Left colon (tissue), 2 donors: ENCODE measurements around the gene CD300LG. TPM values are rescaled to one million over a fixed set of nuclear protein-coding genes. Genes with fewer than 3 reads are reported as not detected.
"Not testable (repeated sequence)": the region's sequence is repeated elsewhere in the genome, so short reads cannot be mapped to it uniquely, and the experiment has no call there.

Experiments used
- ATAC-seq: fragments of 200-7000 bp; cut with Tn5 transposase; one replicate; pipeline ENCODE4 v1.9.1; 2020; ENCODE audit warnings: mild to moderate bottlenecking, moderate library complexity
- DNase-seq, 2 donors: peaks; one replicate each; pipeline ENCODE4 v3.0.0-alpha.2; 2020
- intact Hi-C, 2 donors: fragments of 100-400 bp; cut with DNase I in 1 of 2; cut with micrococcal nuclease in 1 of 2; formaldehyde crosslinking; loops; one replicate each; pipeline versions ENCODE4 v1.11.2 to v1.14.0; 2022; cut with DNase I, micrococcal nuclease
- total RNA-seq, 2 donors: library from RNA; stranded (reverse); fragmentation: NEBNext Ultra II Directional; extraction: Animal tissue kit (Norgen Biotek cat#: 25700); gene quantifications; one replicate each; pipeline ENCODE4 v1.2.1, GENCODE V29; 2021
- donor health status: DM: no; HTN: no; CAD: no.
- donor health status: DM: yes; HTN: yes; CAD: no.

Gene CD300LG
- total RNA-seq, 2 donors from 2014 or later: 0.27 to 0.87 TPM

GRCh38 chr17:43845766-43846165, 1.2 kb upstream of the CD300LG start:
- DNase-seq: no peak
- no peak for ATAC-seq
- intact Hi-C loops: loop anchor here in 1 of 2 donors (10.0 kb wide), 1 partner anchor 151 kb away; no protein-coding TSS in a partner anchor

DNA sequence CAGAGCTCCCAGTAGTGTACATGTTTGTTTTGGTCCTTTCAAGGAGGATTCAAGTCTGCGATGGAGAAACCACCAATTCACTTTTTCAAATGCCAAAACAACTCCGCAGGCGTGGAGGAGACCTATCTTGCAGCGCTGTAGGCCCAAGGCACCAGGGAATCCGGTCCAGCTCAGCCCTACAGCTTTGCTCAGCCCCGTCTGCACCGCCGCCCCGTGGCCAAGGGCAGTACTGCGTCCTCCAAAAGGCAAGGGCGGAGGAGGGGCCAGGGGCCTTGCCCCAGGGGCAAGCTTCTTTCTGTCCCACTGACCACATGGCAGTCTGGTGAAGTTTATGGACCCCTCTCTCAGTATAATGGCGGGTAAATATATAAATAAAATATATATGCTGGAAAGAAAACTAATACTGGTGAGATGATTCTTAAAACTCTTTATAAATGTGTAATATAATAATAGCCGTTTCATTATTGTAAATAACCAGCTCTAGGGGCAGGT, 709 bp upstream of the CD300LG start:
- intact Hi-C loops: loop anchor here in 1 of 2 donors (10.0 kb wide), 1 partner anchor 151 kb away; no protein-coding TSS in a partner anchor
- ATAC-seq: peak; percentile 99

DNA sequence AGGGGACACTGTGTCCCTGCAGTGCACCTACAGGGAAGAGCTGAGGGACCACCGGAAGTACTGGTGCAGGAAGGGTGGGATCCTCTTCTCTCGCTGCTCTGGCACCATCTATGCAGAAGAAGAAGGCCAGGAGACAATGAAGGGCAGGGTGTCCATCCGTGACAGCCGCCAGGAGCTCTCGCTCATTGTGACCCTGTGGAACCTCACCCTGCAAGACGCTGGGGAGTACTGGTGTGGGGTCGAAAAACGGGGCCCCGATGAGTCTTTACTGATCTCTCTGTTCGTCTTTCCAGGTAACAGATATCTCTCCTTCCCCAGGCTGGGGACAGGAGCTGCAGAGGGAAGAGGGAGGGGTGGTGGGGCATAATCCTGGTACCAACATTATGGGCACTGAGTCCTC, 1.6 kb downstream of the CD300LG start:
- intact Hi-C loops: loop anchor here in 1 of 2 donors (10.0 kb wide), 1 partner anchor 154 kb away; no protein-coding TSS in a partner anchor
- DNase-seq (no peak), ATAC-seq (no peak)

More for the DNA sequence above, 709 bp upstream of the CD300LG start:
- DNase-seq: peak; percentile 68 to 86

GRCh38 chr17:43849116-43849515, 2.1 kb downstream of the CD300LG start:
- DNase-seq (no peak), ATAC-seq (no peak)
- intact Hi-C loops: loop anchor here in 1 of 2 donors (10.0 kb wide), 1 partner anchor 154 kb away; no protein-coding TSS in a partner anchor

DNA sequence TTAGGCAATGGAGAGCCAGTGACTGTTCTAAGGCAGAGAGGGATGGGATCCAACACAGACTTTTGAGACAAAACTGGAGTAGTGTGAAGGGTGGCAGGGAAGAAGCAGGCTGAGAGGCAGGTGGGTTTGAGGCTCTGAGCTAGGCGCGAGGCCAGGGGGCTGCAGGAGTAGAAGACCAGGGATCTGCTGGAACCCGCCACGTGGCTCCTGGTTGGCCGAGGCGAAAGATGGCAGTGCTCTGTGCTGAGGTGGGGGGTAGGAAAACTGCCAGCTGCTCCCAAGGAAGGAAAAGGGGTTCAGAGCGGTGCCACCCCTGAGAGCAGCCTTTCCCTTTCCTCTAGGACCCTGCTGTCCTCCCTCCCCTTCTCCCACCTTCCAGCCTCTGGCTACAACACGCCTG, 5.6 kb downstream of the CD300LG start:
- DNase-seq: no peak
- intact Hi-C loops: no loop called here

DNA sequence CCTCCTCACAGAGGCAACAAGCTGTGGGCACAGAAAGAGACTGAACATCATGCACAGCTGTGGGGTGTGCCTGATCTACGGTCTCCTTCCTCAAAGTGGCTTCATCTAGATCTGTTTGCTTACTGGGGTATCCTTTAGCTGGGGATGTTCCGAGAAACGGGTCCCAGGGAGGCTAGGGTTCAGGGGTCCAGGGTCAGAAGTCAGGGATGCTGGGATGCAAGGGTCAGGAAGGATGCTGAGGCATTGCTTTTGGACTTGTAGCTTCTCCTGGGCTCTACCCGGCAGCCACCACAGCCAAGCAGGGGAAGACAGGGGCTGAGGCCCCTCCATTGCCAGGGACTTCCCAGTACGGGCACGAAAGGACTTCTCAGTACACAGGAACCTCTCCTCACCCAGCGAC, 6.6 kb downstream of the CD300LG start:
- ATAC-seq: no peak
- intact Hi-C loops: no loop called here
- no peak for DNase-seq

More for the DNA sequence above, 5.6 kb downstream of the CD300LG start:
- ATAC-seq: no peak

DNA sequence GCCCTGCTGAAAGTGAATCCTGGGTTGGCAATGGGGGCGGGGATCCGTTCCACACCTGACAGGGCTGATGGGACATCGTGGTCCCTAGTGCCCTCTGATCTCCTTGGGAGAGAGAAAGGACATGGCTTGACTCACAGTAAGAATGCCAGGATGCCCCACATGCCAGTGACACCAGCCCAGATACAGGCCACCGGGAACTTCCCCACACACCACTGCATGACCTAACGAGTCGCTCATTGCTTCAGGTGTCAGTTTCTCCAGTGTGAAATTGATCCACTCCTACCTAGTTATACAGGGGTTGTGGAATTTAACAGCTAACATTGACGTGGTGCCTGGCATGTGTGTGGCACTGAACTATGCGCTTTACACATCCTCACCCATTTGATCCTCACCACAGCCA, 7.5 kb downstream of the CD300LG start:
- ATAC-seq: no peak
- no peak for DNase-seq
- intact Hi-C loops: no loop called here

- intact Hi-C loops: no loop called here
- DNase-seq: no peak
- ATAC-seq: no peak
Measured at GRCh38 chr17:43855061-43855460, 8.1 kb downstream of the CD300LG start.

- DNase-seq (no peak), ATAC-seq (no peak)
- intact Hi-C loops: no loop called here
Measured at GRCh38 chr17:43856141-43856540, 9.2 kb downstream of the CD300LG start.

- DNase-seq: no peak
- intact Hi-C loops: no loop called here
- no peak for ATAC-seq
Measured at GRCh38 chr17:43857141-43857540, 10.2 kb downstream of the CD300LG start.

- ATAC-seq (no peak), DNase-seq (no peak)
- intact Hi-C loops: no loop called here
Measured at GRCh38 chr17:43857957-43858600, 11.1 kb downstream of the CD300LG start.

DNA sequence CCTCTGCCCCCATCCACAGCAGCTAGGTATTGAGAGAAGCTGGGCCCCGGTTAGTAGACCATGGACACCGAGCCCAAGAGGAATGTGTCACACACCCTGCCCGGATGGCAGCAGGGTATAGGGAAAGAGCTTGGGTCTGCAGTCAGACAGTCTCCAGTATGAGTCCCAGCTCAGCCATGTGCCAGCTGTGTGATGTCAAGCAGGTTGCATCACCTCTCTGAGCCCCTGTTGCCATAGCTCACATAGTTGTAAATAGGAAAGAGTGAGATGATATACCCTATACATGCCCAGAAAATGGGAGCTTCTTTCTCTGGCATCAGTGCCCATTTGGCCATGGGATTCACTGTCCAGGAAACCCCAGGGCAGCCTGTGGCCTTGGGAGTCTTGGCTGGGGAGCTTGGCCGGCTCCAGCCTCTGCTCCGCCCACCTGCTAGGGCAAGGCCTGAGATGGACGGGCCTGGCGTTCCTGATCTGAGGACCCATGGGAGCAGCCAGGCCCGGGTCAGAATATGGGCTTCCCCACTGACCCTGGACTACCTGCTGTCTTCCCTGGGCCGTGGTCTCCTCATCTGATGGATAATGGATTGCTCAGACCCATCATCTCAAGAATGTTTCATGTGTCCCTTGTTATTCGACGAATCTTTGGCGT, 13.2 kb downstream of the CD300LG start:
- DNase-seq (peak in 1 of 2 donors; percentile 18), ATAC-seq (no peak)
- intact Hi-C loops: no loop called here

DNA sequence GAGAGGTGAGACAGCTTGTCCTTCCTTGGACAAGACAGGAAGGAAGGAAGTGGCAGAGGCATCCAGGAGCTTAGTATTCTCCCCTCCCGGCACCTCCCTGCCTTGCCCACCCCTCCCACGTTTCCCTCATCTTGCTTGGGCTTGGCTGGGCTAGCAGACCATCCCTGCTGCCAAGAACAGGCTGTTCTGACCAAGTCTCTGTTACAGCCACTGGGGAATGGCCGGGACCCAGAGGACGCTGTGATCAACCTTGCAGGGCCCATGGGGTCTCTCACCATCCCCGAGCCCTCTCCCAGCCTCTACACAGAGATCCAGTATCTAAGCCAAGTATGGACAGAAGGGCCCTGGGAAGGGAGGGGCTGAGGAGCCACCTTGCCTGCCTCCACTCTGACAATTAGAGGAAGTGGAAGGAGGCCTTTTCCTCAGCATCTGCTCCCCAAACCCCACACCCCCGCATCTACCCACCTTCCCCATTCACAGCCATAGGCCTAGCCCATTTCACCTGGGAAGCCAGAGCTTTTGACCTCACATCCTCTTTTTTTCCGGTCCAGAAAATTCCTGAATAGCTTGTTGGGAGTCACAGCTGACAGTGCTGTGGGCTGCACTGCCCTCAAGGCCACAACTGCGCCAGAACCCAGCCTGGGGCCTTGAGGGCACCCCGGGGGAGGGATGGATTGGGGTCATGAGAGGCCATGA, 14.1 kb downstream of the CD300LG start:
- intact Hi-C loops: no loop called here
- ATAC-seq (no peak), DNase-seq (peak in 1 of 2 donors; percentile 9)

GRCh38 chr17:43861960-43862359, 15.0 kb downstream of the CD300LG start:
- ATAC-seq (no peak), DNase-seq (peak in 1 of 2 donors; percentile 11)
- intact Hi-C loops: no loop called here

- no peak for ATAC-seq
- intact Hi-C loops: no loop called here
- peak in 1 of 2 donors; percentile 7 for DNase-seq
Measured at GRCh38 chr17:43864161-43864984, 17.4 kb downstream of the CD300LG start.

- ATAC-seq: no peak
- intact Hi-C loops: no loop called here
- no peak for DNase-seq
Measured at GRCh38 chr17:43868226-43868994, 21.4 kb downstream of the CD300LG start.

DNA sequence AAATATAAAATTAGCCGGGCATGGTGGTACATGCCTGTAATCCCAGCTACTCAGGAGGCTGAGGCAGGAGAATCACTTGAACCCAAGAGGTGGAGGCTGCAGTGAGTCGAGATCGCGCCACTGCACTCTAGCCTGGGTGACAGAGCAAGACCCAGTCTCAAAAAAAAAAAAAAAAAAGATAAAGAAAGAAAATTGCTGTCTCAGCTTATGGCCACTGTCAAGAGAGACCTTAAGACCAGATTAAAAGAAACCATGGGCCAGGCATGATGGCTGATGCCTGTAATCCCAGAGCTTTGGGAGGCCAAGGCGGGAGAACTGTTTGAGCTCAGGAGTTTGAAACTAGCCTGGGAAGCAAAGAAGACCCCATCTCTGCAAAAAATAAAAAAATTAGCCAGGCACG, 22.1 kb downstream of the CD300LG start:
- DNase-seq, ATAC-seq, intact Hi-C loops: not testable (repeated sequence)
